Naive thymus-derived CD4-positive, alpha-beta T cell (primary cell): ENCODE measurements around the gene DHRS4. TPM values are rescaled to one million over a fixed set of nuclear protein-coding genes. Genes with fewer than 3 reads are reported as not detected.
A peak's percentile ranks its signal among the peaks of the same experiment; 100 is the strongest.
"Not testable (repeated sequence)": the region's sequence is repeated elsewhere in the genome, so short reads cannot be mapped to it uniquely, and the experiment has no call there.

Experiments used
- ATAC-seq: fragments of 150-1000 bp; cut with Tn5 transposase; 2 replicates; pipeline ENCODE4 v1.10.0; 2021; ENCODE audit warnings: mild to moderate bottlenecking, moderate library complexity
- CTCF ChIA-PET: fragments of 350-600 bp; sonication (Branson Sonifier 250); formaldehyde crosslinking; loops from one replicate; lab custom pipeline; 2021; ENCODE audit warnings: antibody characterized with exemption; lab: Charles Lee
- POLR2A ChIA-PET: fragments of 350-600 bp; sonication (Branson Sonifier 250); formaldehyde crosslinking; loops from one replicate; lab custom pipeline; 2021; ENCODE audit warnings: antibody characterized with exemption, inconsistent platforms; lab: Charles Lee
- DNase-seq, 9 donors: peaks; one replicate each; pipeline versions ENCODE4 v3.0.0 to v3.0.0-alpha.2; 2020 to 2022; ENCODE audit warnings: mixed read lengths in 1 of 9
- H3K27ac ChIP-seq: one replicate; pipeline ENCODE4 v1.7.0; 2013; ENCODE audit warnings: mild to moderate bottlenecking, low read depth, low read length, moderate library complexity
- H3K27me3 ChIP-seq, 2 donors: one replicate each; pipeline ENCODE4 v1.7.0; 2013; ENCODE audit warnings: low read length in 2 of 2, mild to moderate bottlenecking in 2 of 2, moderate library complexity in 2 of 2; ENCODE audit not compliant: control insufficient read depth in 2 of 2, insufficient read depth in 2 of 2
- H3K36me3 ChIP-seq, 3 experiments: 1 replicate in 2 of 3; 2 replicates in 1 of 3; pipeline ENCODE4 v1.7.0; 2013; ENCODE audit warnings: low read length in 3 of 3, mild to moderate bottlenecking in 3 of 3, moderate library complexity in 1 of 3; ENCODE audit not compliant: insufficient read depth in 3 of 3, control insufficient read depth in 2 of 3
- H3K4me1 ChIP-seq, 2 donors: one replicate each; pipeline ENCODE4 v1.7.0; 2013; ENCODE audit warnings: low read length in 2 of 2, mild to moderate bottlenecking in 2 of 2, moderate library complexity in 1 of 2; ENCODE audit not compliant: control insufficient read depth in 2 of 2, insufficient read depth in 2 of 2
- H3K4me3 ChIP-seq: 2 replicates; pipeline ENCODE4 v1.7.0; 2013; ENCODE audit warnings: mild to moderate bottlenecking, low read length
- H3K9me3 ChIP-seq, 3 experiments: 1 replicate in 2 of 3; 2 replicates in 1 of 3; pipeline ENCODE4 v1.7.0; 2013; ENCODE audit warnings: low read length in 3 of 3; ENCODE audit not compliant: control insufficient read depth in 2 of 3
- H3K27ac Mint-ChIP-seq, 9 donors: one replicate each; pipeline ENCODE4 v1.8.0; 2020 to 2022; ENCODE audit warnings: mixed read lengths in 9 of 9, mild to moderate bottlenecking in 8 of 9, moderate library complexity in 5 of 9, inconsistent platforms in 2 of 9
- H3K27me3 Mint-ChIP-seq, 5 donors: one replicate each; pipeline ENCODE4 v1.8.0; 2021 to 2022; ENCODE audit warnings: mixed read lengths in 5 of 5, mild to moderate bottlenecking in 1 of 5
- H3K36me3 Mint-ChIP-seq, 5 donors: one replicate each; pipeline ENCODE4 v1.8.0; 2020 to 2022; ENCODE audit warnings: mixed read lengths in 5 of 5, mild to moderate bottlenecking in 3 of 5, inconsistent platforms in 1 of 5
- H3K4me1 Mint-ChIP-seq, 7 donors: one replicate each; pipeline ENCODE4 v1.8.0; 2020 to 2022; ENCODE audit warnings: mixed read lengths in 7 of 7, mild to moderate bottlenecking in 3 of 7, inconsistent platforms in 1 of 7
- H3K4me3 Mint-ChIP-seq, 10 donors: one replicate each; pipeline ENCODE4 v1.8.0; 2020 to 2022; ENCODE audit warnings: mild to moderate bottlenecking in 10 of 10, mixed read lengths in 10 of 10, moderate library complexity in 6 of 10, inconsistent platforms in 2 of 10
- H3K9me3 Mint-ChIP-seq, 11 donors: one replicate each; pipeline ENCODE4 v1.8.0; 2020 to 2022; ENCODE audit warnings: mixed read lengths in 11 of 11, mild to moderate bottlenecking in 4 of 11, inconsistent platforms in 1 of 11, moderate library complexity in 1 of 11
- intact Hi-C, 2 donors: fragments of 100-400 bp; cut with micrococcal nuclease; formaldehyde crosslinking; loops; one replicate each; pipeline ENCODE4 v1.15.1; 2023
- polyA plus RNA-seq, 2 donors: library from polyadenylated mRNA; unstranded; fragments of 300-500 nt; fragmentation: Illumina TruSeq; gene quantifications; one replicate each; pipeline ENCODE4 v1.2.3, GENCODE V29; 2021
- total RNA-seq, 6 experiments: library from RNA in 5 of 6; stranded (reverse) in 5 of 6; gene quantifications; 1 replicate in 5 of 6; 2 replicates in 1 of 6; pipeline ENCODE4 v1.2.3 and lab custom pipeline; 2021 to 2026

The DHRS4 gene
- total and polyA plus RNA-seq, 7 experiments from 2014 or later: 7.8 to 31.8 (median 17.8) TPM

DNA sequence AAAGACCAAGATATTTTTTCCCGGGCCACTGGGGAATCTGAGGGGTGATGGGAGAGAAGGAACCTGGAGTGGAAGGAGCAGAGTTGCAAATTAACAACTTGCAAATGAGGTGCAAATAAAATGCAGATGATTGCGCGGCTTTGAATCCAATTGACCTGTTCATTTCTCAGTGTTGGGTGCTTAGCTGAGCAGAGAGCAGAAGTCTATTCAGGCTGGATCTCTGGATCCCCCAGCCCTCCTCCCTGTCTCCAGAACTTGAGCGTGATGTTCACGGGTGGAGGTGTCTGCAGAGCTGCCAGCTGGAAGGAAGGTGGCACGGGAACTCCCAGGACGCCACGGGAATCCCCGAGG lies 15.5 kb downstream of the DHRS4 start:
- CTCF ChIA-PET, H3K9me3 Mint-ChIP-seq, H3K4me3 ChIP-seq: not testable (repeated sequence)

DNA sequence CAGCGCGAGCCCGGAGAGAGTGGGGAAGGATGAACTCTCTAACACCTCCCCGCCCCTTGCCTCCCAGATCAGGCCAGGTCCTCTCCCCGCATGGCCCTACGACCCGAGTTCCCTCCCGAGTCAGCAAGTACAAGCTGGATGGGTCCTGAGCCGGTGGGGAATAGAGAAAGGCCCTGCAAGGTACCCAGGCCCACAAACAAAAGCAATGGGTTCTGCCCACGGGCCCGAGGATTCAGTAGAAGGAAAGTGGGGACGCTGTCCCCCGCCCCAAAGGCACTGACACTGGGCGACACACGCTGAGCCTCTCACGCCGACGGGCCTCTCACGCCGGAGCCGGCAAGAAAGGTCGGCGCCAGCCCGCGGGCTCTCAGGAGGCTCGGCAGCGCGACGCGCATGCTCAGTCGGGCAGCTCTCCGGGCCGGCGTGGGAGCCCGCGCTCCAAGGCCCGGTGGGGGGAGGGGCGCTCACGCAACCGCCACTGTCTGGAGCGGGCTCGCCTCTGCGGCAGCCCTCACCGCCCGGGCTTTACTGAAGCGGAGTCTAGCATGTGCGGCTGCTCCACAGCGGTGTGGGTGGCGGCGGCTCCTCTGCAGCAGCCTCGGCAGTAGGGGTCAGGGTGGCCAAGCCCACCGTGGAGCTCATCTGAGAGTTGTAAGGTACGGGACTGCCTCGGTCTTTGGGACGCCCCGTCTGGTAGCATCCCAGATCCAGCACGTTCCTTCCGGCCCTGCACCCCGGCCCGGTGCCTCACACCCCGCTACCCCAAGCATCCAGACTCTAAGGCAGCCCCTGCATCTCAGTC lies 16.1 kb downstream of the DHRS4 start:
- intact Hi-C loops, CTCF ChIA-PET, H3K36me3 ChIP-seq, H3K27me3 ChIP-seq, H3K9me3 ChIP-seq, H3K4me1 ChIP-seq, H3K27me3 Mint-ChIP-seq, H3K27ac Mint-ChIP-seq, POLR2A ChIA-PET, H3K9me3 Mint-ChIP-seq, H3K4me3 ChIP-seq: not testable (repeated sequence)
- H3K27ac ChIP-seq: peak overlapping the region; percentile 60
- H3K36me3 Mint-ChIP-seq: peaks cover 0 to 13% (median 8%) of the 10 kb centered on the region in 5 donors
- H3K4me1 Mint-ChIP-seq: peaks cover 0 to 10% (median 0%) of the 10 kb centered on the region in 7 donors
- ATAC-seq: peak; percentile 81
- peak overlapping the region in 6 of 10 donors; percentile 16 to 68 (median 36) for H3K4me3 Mint-ChIP-seq
- peak in 8 of 9 donors; percentile 15 to 73 (median 47) for DNase-seq

More for the DNA sequence above, 15.5 kb downstream of the DHRS4 start:
- DNase-seq, intact Hi-C loops, ATAC-seq, H3K9me3 ChIP-seq, H3K27me3 ChIP-seq, H3K36me3 ChIP-seq, H3K27ac ChIP-seq, H3K36me3 Mint-ChIP-seq, H3K27me3 Mint-ChIP-seq, POLR2A ChIA-PET, H3K4me1 ChIP-seq, H3K4me1 Mint-ChIP-seq, H3K27ac Mint-ChIP-seq: not testable (repeated sequence)
- peak overlapping the region in 1 of 10 donors; percentile 43 for H3K4me3 Mint-ChIP-seq

DNA sequence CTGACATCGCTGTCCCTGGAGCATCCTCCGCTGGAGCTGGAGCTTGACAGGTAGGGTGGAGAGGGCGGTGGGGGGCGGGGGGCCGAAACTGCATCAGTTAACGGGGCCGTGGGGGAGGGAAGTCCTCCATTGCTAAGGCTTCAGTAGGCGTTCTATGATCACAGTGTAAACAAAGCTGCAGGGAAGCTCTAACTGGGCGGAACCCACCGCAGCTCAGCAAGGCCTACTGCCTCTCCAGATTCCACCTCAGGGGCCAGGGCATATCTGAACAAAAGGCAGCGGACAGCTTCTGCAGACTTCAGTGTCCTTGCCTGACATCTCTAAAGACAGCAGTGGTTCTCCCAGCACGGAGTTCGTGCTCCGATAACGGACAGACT lies 16.7 kb downstream of the DHRS4 start:
- H3K27me3 Mint-ChIP-seq, H3K27me3 ChIP-seq, H3K9me3 Mint-ChIP-seq, CTCF ChIA-PET, intact Hi-C loops, H3K36me3 ChIP-seq, H3K4me3 ChIP-seq, POLR2A ChIA-PET, H3K27ac Mint-ChIP-seq, H3K4me1 ChIP-seq, H3K9me3 ChIP-seq, H3K27ac ChIP-seq, DNase-seq: not testable (repeated sequence)
- H3K36me3 Mint-ChIP-seq: peaks cover 0 to 19% (median 9%) of the 10 kb centered on the region in 5 donors
- H3K4me3 Mint-ChIP-seq: peak overlapping the region in 7 of 10 donors; percentile 16 to 61 (median 31)
- peak; percentile 43 for ATAC-seq
- H3K4me1 Mint-ChIP-seq: peaks cover 0 to 10% (median 0%) of the 10 kb centered on the region in 7 donors

GRCh38 chr14:23973178-23973577 lies 19.6 kb downstream of the DHRS4 start:
- H3K9me3 ChIP-seq, POLR2A ChIA-PET, CTCF ChIA-PET, H3K4me1 ChIP-seq, H3K4me3 Mint-ChIP-seq, H3K9me3 Mint-ChIP-seq, H3K27ac ChIP-seq, DNase-seq, H3K27me3 ChIP-seq, H3K36me3 ChIP-seq, H3K27me3 Mint-ChIP-seq, H3K27ac Mint-ChIP-seq, intact Hi-C loops, H3K4me3 ChIP-seq, ATAC-seq: not testable (repeated sequence)
- Mint-ChIP-seq H3K4me1 (peaks cover 0 to 10% (median 3%) of the 10 kb centered on the region in 7 donors), H3K36me3 (peaks cover 0 to 27% (median 12%) of the 10 kb centered on the region in 5 donors)

- POLR2A ChIA-PET, DNase-seq, H3K36me3 ChIP-seq, H3K9me3 Mint-ChIP-seq, H3K27ac ChIP-seq, ATAC-seq, H3K27me3 Mint-ChIP-seq, H3K9me3 ChIP-seq, H3K27me3 ChIP-seq, H3K4me1 ChIP-seq, H3K4me3 ChIP-seq, H3K4me3 Mint-ChIP-seq: not testable (repeated sequence)
- H3K36me3 Mint-ChIP-seq: peaks cover 0 to 27% (median 12%) of the 10 kb centered on the region in 5 donors
- CTCF ChIA-PET: interaction anchor here (0.8 to 1.4 kb wide), 3 partner anchors 41 to 135 kb away, joined by 4 to 7 read pairs (median 6); no protein-coding TSS in a partner anchor
- intact Hi-C loops: loop anchor here (1.0 kb wide), 1 partner anchor 40 kb away; no protein-coding TSS in a partner anchor
- H3K27ac Mint-ChIP-seq: peak overlapping the region in 2 of 9 donors; percentile 11 to 38
- peaks cover 0 to 10% (median 3%) of the 10 kb centered on the region in 7 donors for H3K4me1 Mint-ChIP-seq
These were observed 20.5 kb downstream of the DHRS4 start for GRCh38 chr14:23974041-23974440.

DNA sequence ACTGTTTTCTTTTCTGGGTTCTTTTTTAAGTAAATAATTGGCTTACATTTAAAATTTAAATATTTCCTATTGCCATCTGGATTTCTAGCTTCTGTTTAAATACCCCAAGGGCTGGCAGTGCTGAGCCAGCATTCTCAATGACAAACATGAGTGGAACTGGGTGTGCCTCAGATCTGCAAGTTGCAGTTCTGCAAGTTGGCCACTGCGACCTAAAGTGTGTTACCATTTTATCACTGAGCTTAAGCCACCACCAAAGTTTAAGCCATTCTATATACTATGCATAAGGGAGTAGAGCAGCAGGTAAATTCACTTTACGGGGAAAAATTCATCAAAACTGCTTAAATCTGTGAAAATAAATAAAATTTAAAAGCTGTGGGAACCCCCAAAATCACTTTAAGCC lies 23.6 kb downstream of the DHRS4 start:
- POLR2A ChIA-PET, H3K27me3 ChIP-seq, H3K4me3 Mint-ChIP-seq, H3K4me3 ChIP-seq, H3K27me3 Mint-ChIP-seq, H3K27ac Mint-ChIP-seq, CTCF ChIA-PET, H3K4me1 ChIP-seq, H3K27ac ChIP-seq, H3K36me3 ChIP-seq, intact Hi-C loops, H3K9me3 Mint-ChIP-seq, H3K9me3 ChIP-seq: not testable (repeated sequence)
- DNase-seq (peak in 3 of 9 donors; percentile 10 to 15 (median 12)), ATAC-seq (peak; percentile 72)
- H3K4me1 Mint-ChIP-seq: peaks cover 0 to 10% (median 3%) of the 10 kb centered on the region in 7 donors
- H3K36me3 Mint-ChIP-seq: peaks cover 0 to 34% (median 17%) of the 10 kb centered on the region in 5 donors
